GM12878 (cell line): ENCODE data around the gene CTNNA2. TPM values are rescaled to one million over a fixed set of nuclear protein-coding genes. Genes with fewer than 3 reads are reported as not detected.
A peak's percentile ranks its signal among the peaks of the same experiment; 100 is the strongest.

Experiments used
- ATAC-seq: fragments of 200-7000 bp; cut with Tn5 transposase; 3 replicates; pipeline ENCODE4 v1.9.1; 2020; ENCODE audit warnings: mild to moderate bottlenecking, moderate library complexity
- BruUV-seq: library from RNA; stranded (reverse); fragments of 400-500 nt; replicated peaks from 2 replicates; lab custom pipeline; 2021; lab: Mats Ljungman, UMichigan
- CTCF ChIA-PET: fragments of 300-600 bp; sonication (Branson Sonifier 250); formaldehyde crosslinking; extraction: SDS; loops from one replicate; lab custom pipeline; 2021; ENCODE audit warnings: inconsistent platforms; lab: Yijun Ruan, JAX
- POLR2A ChIA-PET: fragments of 350-600 bp; formaldehyde crosslinking; extraction: SDS; loops from one replicate; lab custom pipeline; 2021; ENCODE audit warnings: inconsistent platforms; lab: Charles Lee
- RAD21 ChIA-PET: fragments of 300-600 bp; sonication (Branson Sonifier 250); formaldehyde crosslinking; loops from one replicate; lab custom pipeline; 2023; ENCODE audit warnings: antibody characterized with exemption; ENCODE audit not compliant: unreplicated experiment; lab: Charles Lee
- SMC1A ChIA-PET: fragments of 300-600 bp; sonication (Branson Sonifier 250); formaldehyde crosslinking; loops from one replicate; lab custom pipeline; 2023; ENCODE audit not compliant: unreplicated experiment, uncharacterized antibody; lab: Charles Lee
- DNase-seq: peaks from one replicate; pipeline ENCODE4 v3.0.0-alpha.2; 2011; ENCODE audit warnings: low read depth, low spot score
- FAIRE-seq: peaks from 3 replicates; lab custom pipeline; 2011; peaks lifted over from hg19 to GRCh38; lab: Jason Lieb, UNC
- H2AFZ ChIP-seq: 2 replicates; pipeline ENCODE4 v1.6.0; 2011; ENCODE audit warnings: low read depth, low read length, control low read depth; ENCODE audit not compliant: control insufficient read depth
- H3K27ac ChIP-seq: 2 replicates; pipeline ENCODE4 v1.5.1; 2011; ENCODE audit warnings: control low read depth; ENCODE audit not compliant: control insufficient read depth, insufficient read depth
- H3K27me3 ChIP-seq, 2 experiments: replicated peaks in 1 of 2; 2 replicates each; pipeline versions ENCODE4 v1.6.0 to v1.6.1; 2011; ENCODE audit warnings: low read length in 1 of 2; ENCODE audit not compliant: control insufficient read depth in 2 of 2, insufficient read depth in 2 of 2
- H3K36me3 ChIP-seq, 2 experiments: 2 replicates each; pipeline ENCODE4 v1.5.1; 2011; ENCODE audit warnings: low read length in 1 of 2; ENCODE audit not compliant: control insufficient read depth in 2 of 2, insufficient read depth in 2 of 2
- H3K4me1 ChIP-seq: 2 replicates; pipeline ENCODE4 v1.6.1; 2011; ENCODE audit warnings: mild to moderate bottlenecking, low read length, moderate library complexity, mixed read lengths; ENCODE audit not compliant: control insufficient read depth, insufficient read depth
- H3K4me2 ChIP-seq: 2 replicates; pipeline ENCODE4 v1.6.0; 2011; ENCODE audit warnings: control low read depth; ENCODE audit not compliant: control insufficient read depth, insufficient read depth
- H3K4me3 ChIP-seq: fragments of 200-600 bp; sonication (generic); 2 replicates; pipeline ENCODE4 v1.5.1; 2016
- H3K79me2 ChIP-seq: 2 replicates; pipeline ENCODE4 v1.6.0; 2011; ENCODE audit warnings: low read length; ENCODE audit not compliant: control insufficient read depth, insufficient read depth
- H3K9ac ChIP-seq: 2 replicates; pipeline ENCODE4 v1.8.0; 2011; ENCODE audit warnings: low read length, control low read depth, mixed read lengths; ENCODE audit not compliant: control insufficient read depth, insufficient read depth
- H3K9me3 ChIP-seq: replicated peaks from 3 replicates; pipeline ENCODE4 v1.5.1; 2011; ENCODE audit warnings: mild to moderate bottlenecking, low read length; ENCODE audit not compliant: control insufficient read depth, insufficient read depth
- H4K20me1 ChIP-seq: 2 replicates; pipeline ENCODE4 v1.6.0; 2011; ENCODE audit not compliant: control insufficient read depth, insufficient read depth
- ASH2L ChIP-seq: fragments of 300-600, 200-600 bp; sonication (generic); IDR thresholded peaks from 2 replicates; pipeline ENCODE4 v1.6.1; 2017; ENCODE audit warnings: low read depth, mild to moderate bottlenecking, borderline replicate concordance
- BACH1 ChIP-seq: fragments of 450-650 bp; IDR thresholded peaks from 2 replicates; pipeline ENCODE4 v1.6.1; 2017; ENCODE audit warnings: mild to moderate bottlenecking, borderline replicate concordance
- CHD1 ChIP-seq: IDR thresholded peaks from 2 replicates; pipeline ENCODE4 v1.6.1; 2012; ENCODE audit warnings: low read depth, low read length, improper control_type of control experiment
- CREB1 ChIP-seq: IDR thresholded peaks from 2 replicates; pipeline ENCODE4 v1.6.1; 2012; ENCODE audit warnings: low read depth, mild to moderate bottlenecking, inconsistent platforms
- EZH2 ChIP-seq: IDR thresholded peaks from 2 replicates; pipeline ENCODE4 v1.6.1; 2012; ENCODE audit warnings: low read depth, mild to moderate bottlenecking, control low read depth, inconsistent platforms, low read length, borderline replicate concordance; ENCODE audit not compliant: control insufficient read depth
- FOS ChIP-seq: IDR thresholded peaks from 3 replicates; pipeline ENCODE4 v1.6.1; 2011; ENCODE audit warnings: borderline replicate concordance; ENCODE audit not compliant: insufficient read length; ENCODE audit errors: extremely low read depth
- IKZF1 ChIP-seq: fragments of 450-650 bp; conservative IDR thresholded peaks from 2 replicates; pipeline ENCODE4 v1.6.1; 2017; ENCODE audit warnings: antibody characterized with exemption, mild to moderate bottlenecking
- IKZF2 ChIP-seq, 2 experiments: fragments of 450-650 bp; IDR thresholded peaks; 2 replicates each; pipeline ENCODE4 v1.6.1; 2017; ENCODE audit warnings: mild to moderate bottlenecking in 2 of 2, moderate library complexity in 2 of 2
- IRF4 ChIP-seq: IDR thresholded peaks from 2 replicates; pipeline ENCODE4 v1.6.1; 2011; ENCODE audit warnings: low read depth, low read length
- JUNB ChIP-seq: IDR thresholded peaks from 2 replicates; pipeline ENCODE4 v1.6.1; 2016; ENCODE audit warnings: antibody characterized with exemption, mild to moderate bottlenecking
- MTA3 ChIP-seq: IDR thresholded peaks from 2 replicates; pipeline ENCODE4 v1.6.1; 2012; ENCODE audit warnings: low read length, inconsistent platforms, borderline replicate concordance
- MYB ChIP-seq: fragments of 150-350 bp; IDR thresholded peaks from 2 replicates; pipeline ENCODE4 v1.6.1; 2014; ENCODE audit warnings: mild to moderate bottlenecking, low read depth, low read length, borderline replicate concordance
- PAX8 ChIP-seq: fragments of 450-650 bp; IDR thresholded peaks from 2 replicates; pipeline ENCODE4 v1.6.1; 2017; ENCODE audit warnings: mild to moderate bottlenecking, moderate library complexity
- POU2F2 ChIP-seq: IDR thresholded peaks from 3 replicates; pipeline ENCODE4 v1.6.1; 2011; ENCODE audit warnings: low read depth, mild to moderate bottlenecking, low read length, borderline replicate concordance
- SMAD5 ChIP-seq: IDR thresholded peaks from 2 replicates; pipeline ENCODE4 v1.6.1; 2016; ENCODE audit warnings: antibody characterized with exemption, low read depth
- ZBTB40 ChIP-seq: fragments of 450-650 bp; IDR thresholded peaks from 2 replicates; pipeline ENCODE4 v1.6.1; 2016; ENCODE audit warnings: mild to moderate bottlenecking, moderate library complexity, borderline replicate concordance
- ZNF274 ChIP-seq: IDR thresholded peaks from one replicate; pipeline ENCODE4 v1.8.0; 2011; ENCODE audit not compliant: insufficient read length, insufficient read depth
- ZNF384 ChIP-seq: IDR thresholded peaks from 2 replicates; pipeline ENCODE4 v1.6.1; 2012; ENCODE audit warnings: low read depth, mild to moderate bottlenecking, low read length, improper control_type of control experiment, borderline replicate concordance
- WGBS: methylation state at CpG from one replicate; pipeline ENCODE4 v1.1.6; 2016; ENCODE audit warnings: low lambda C conversion rate; ENCODE audit not compliant: insufficient replicate concordance, insufficient coverage; ENCODE audit errors: missing lambda C conversion rate; 5-methylcytosine and 5-hydroxymethylcytosine counted together
- in situ Hi-C: fragments of 300-500 bp; cut with MboI; formaldehyde crosslinking; loops from 9 replicates; pipeline ENCODE4 v1.14.3; 2018; ENCODE audit warnings: mixed read lengths
- intact Hi-C: fragments of 100-400 bp; cut with micrococcal nuclease; formaldehyde crosslinking; loops from one replicate; pipeline ENCODE4 v1.14.2; 2022; ENCODE audit not compliant: unreplicated experiment
- polyA plus RNA-seq, 11 experiments: library from polyadenylated mRNA; depleted of rRNA in 4 of 11; unstranded in 6 of 11; stranded (reverse) in 5 of 11; fragments of >200 nt; fragmentation: Nextera tagmentation in 4 of 11; fragmentation: Illumina TruSeq in 1 of 11; extraction: Ambion mirVana in 4 of 11; extraction: Trizol in 1 of 11; gene quantifications; 1 replicate in 1 of 11; 2 replicates in 10 of 11; pipeline versions ENCODE4 v1.2.1 to v1.2.3, GENCODE V29; 2011 to 2016; ENCODE audit warnings: inconsistent platforms in 2 of 11, missing spikeins in 2 of 11, low read depth in 1 of 11
- total RNA-seq, 4 experiments: library from RNA; depleted of rRNA in 3 of 4; stranded (reverse); fragments of >200 nt in 3 of 4; fragmentation: Illumina TruSeq in 1 of 4; extraction: Trizol in 1 of 4; gene quantifications; 2 replicates each; pipeline versions ENCODE4 v1.2.1 to v1.2.3, GENCODE V29; 2013 to 2021

The CTNNA2 gene
- total and polyA plus RNA-seq, 10 of the 15 experiments (the other 5 are each of a cell fraction or from before 2014, with no cell fraction given) = 2.4 to 36.2 (median 6.6) TPM

- ATAC-seq (peak; percentile 29), FAIRE-seq (no peak), DNase-seq (no peak)
- Histone ChIP-seq H3K9ac (no peak overlapping the region), H3K4me3 (no peak overlapping the region), H3K27ac (no peak overlapping the region; the same call in 1 of the 2 replicates), H3K79me2 (no peaks in the 10 kb centered on the region), H2AFZ (peak overlapping the region; percentile 17; the same call in 1 of the 2 replicates), H3K4me2 (no peak overlapping the region), H4K20me1 (no peaks in the 10 kb centered on the region), H3K9me3 (no peaks in the 10 kb centered on the region; the same call in 2 of the 3 replicates), H3K36me3 (no peaks in the 10 kb centered on the region), H3K4me1 (0 out of 2 replicates have a peak, but pooled peaks cover 4% of the 10 kb centered on the region), H3K27me3 (no peaks in the 10 kb centered on the region)
- CTCF ChIA-PET = interaction anchor here (0.7 to 4.4 kb wide), 7 partner anchors 9 to 156 kb away, joined by 3 to 34 read pairs (median 4); no protein-coding TSS in a partner anchor
- SMC1A ChIA-PET = interaction anchor here (0.5 to 20.4 kb wide), 12 partner anchors 13 to 156 kb away, joined by 3 to 510 read pairs (median 4); no protein-coding TSS in a partner anchor
- POLR2A ChIA-PET = interaction anchor here (0.9 to 3.6 kb wide), 9 partner anchors 7 to 46 kb away, joined by 3 to 29 read pairs (median 5); no protein-coding TSS in a partner anchor
- no peak for TF ChIP-seq MYB
- TF ChIP-seq POU2F2 = no peak
- TF ChIP-seq EZH2 = no peak
- no peak for TF ChIP-seq ZBTB40
- no peak for TF ChIP-seq IKZF2 (IDR thresholded peaks at IDR 0.05)
- no peak for TF ChIP-seq SMAD5
- no peak for TF ChIP-seq IKZF1
- TF ChIP-seq ASH2L = no peak
- no peak for TF ChIP-seq ZNF274
- TF ChIP-seq JUNB = no peak
- TF ChIP-seq CREB1 = no peak
- no peak for TF ChIP-seq MTA3
- TF ChIP-seq FOS = no peak
- TF ChIP-seq IRF4 = no peak
- no peak for TF ChIP-seq CHD1
- no peak for TF ChIP-seq BACH1
- no peak for TF ChIP-seq ZNF384
- no peak for TF ChIP-seq PAX8
- intact Hi-C loops = no loop called here
- in situ Hi-C loops = no loop called here
- 53% methylated on average over 3 of the region's 3 CpGs for WGBS
- BruUV-seq = no TSS peak
- RAD21 ChIA-PET = interaction anchor here (0.8 to 13.7 kb wide), 6 partner anchors 8 to 158 kb away, joined by 3 to 284 read pairs (median 4); no protein-coding TSS in a partner anchor
Observed at GRCh38 chr2:80482276-80482675, 969.4 kb downstream of the CTNNA2 start.
